Vagina (tissue), 2 donors: Measurements from ENCODE around the gene CADM1. TPM values are rescaled to one million over a fixed set of nuclear protein-coding genes. Genes with fewer than 3 reads are reported as not detected.

Source experiments
- DNase-seq, 2 donors: peaks; one replicate each; pipeline ENCODE4 v3.0.0-alpha.2; 2017; ENCODE audit errors: extremely low spot score in 2 of 2
- H3K27ac ChIP-seq: fragments of 200-600 bp; sonication (generic); one replicate; pipeline ENCODE4 v1.5.1; 2019
- H3K27me3 ChIP-seq: fragments of 200-600 bp; sonication (generic); one replicate; pipeline ENCODE4 v1.5.1; 2019
- H3K36me3 ChIP-seq, 2 donors: fragments of 200-600 bp; sonication (generic); one replicate each; pipeline ENCODE4 v1.5.1; 2017 to 2019
- H3K4me1 ChIP-seq: fragments of 200-600 bp; sonication (generic); one replicate; pipeline ENCODE4 v1.5.1; 2019
- H3K4me3 ChIP-seq, 2 donors: fragments of 200-600 bp; sonication (generic); 1 replicate in 1 of 2; 2 replicates in 1 of 2; pipeline ENCODE4 v1.5.1; 2016 to 2019
- H3K9me3 ChIP-seq: fragments of 200-600 bp; sonication (generic); one replicate; pipeline ENCODE4 v1.5.1; 2019
- CTCF ChIP-seq, 3 experiments: fragments of 450-650 bp in 2 of 3; fragments of 200-600 bp in 1 of 3; sonication (generic) in 1 of 3; IDR thresholded peaks; one replicate each; pipeline ENCODE4 v1.5.1; 2017 to 2019; ENCODE audit warnings: antibody characterized with exemption in 3 of 3, mild to moderate bottlenecking in 2 of 3, moderate library complexity in 2 of 3
- POLR2A ChIP-seq, 2 donors: fragments of 450-650 bp; IDR thresholded peaks; one replicate each; pipeline ENCODE4 v1.6.1; 2017; ENCODE audit warnings: antibody characterized with exemption in 2 of 2, mild to moderate bottlenecking in 2 of 2, moderate library complexity in 2 of 2
- POLR2AphosphoS5 ChIP-seq, 2 donors: sonication (generic); formaldehyde crosslinking; IDR thresholded peaks; one replicate each; pipeline ENCODE4 v1.9.0; 2017; ENCODE audit warnings: antibody characterized with exemption in 2 of 2, mild to moderate bottlenecking in 2 of 2, low read depth in 1 of 2; ENCODE audit not compliant: insufficient read depth in 1 of 2
- intact Hi-C: fragments of 100-400 bp; cut with DNase I; formaldehyde crosslinking; loops from one replicate; pipeline ENCODE4 v1.15.1; 2023
- total RNA-seq: library from RNA; depleted of rRNA; stranded (reverse); fragments of >200 nt; gene quantifications from one replicate; pipeline ENCODE4 v1.2.3, GENCODE V29; 2016

Gene CADM1
- total RNA-seq, 1 donor from 2014 or later: 37.1 TPM

DNA sequence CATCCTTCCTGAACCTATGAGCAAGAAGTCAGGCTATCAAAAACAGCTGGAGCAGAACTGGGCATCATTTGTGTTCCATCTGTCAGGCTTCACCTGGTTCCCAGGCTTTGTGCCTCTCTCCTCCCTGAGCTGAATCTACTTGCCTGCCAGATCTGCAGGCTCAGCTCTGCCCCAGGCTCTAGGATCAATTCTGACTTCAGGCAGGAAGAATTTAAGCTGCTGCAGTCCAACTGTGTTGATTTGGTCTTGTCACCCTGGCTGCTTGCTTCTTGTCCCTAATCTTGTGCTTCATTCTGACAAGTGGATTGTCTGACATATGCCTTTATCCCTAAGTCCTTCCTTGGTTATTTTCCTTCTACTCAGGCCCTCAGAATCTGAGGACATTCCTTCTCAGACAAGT lies 31.6 kb upstream of the CADM1 start:
- Histone ChIP-seq H3K27ac (no peak overlapping the region), H3K4me1 (no peaks in the 10 kb centered on the region), H3K9me3 (no peaks in the 10 kb centered on the region), H3K27me3 (no peaks in the 10 kb centered on the region), H3K4me3 (no peak overlapping the region), H3K36me3 (no peaks in the 10 kb centered on the region)
- TF ChIP-seq POLR2AphosphoS5 (IDR thresholded peaks at IDR 0.05; ENCODE audit: insufficient read depth in 1 of 2, low read depth in 1 of 2): no peak
- no peak for TF ChIP-seq CTCF (IDR thresholded peaks at IDR 0.05)
- no peak for TF ChIP-seq POLR2A (IDR thresholded peaks at IDR 0.05)
- no peak for DNase-seq
- intact Hi-C loops: no loop called here

DNA sequence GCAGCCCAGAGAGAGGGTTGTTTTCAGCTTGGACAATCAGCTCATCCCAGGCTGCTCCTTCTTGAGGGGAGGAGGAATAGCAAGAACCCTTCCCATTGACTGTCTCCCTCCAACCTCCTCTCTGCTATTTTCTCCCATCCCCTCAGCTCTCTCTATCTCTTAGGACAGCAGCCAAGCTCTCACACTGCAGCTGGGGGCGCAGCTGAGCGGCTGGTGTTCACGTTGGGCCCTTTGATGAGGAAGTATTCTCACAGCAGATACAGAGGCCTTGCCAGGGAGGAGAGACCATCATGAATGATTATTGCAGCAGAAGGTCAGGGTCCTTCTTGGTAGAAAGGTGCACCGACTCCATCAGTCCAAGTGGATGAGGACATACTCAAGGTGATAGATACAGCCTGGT lies 26.5 kb upstream of the CADM1 start:
- Histone ChIP-seq H3K36me3 (no peaks in the 10 kb centered on the region), H3K4me1 (no peaks in the 10 kb centered on the region), H3K27ac (no peak overlapping the region), H3K9me3 (no peaks in the 10 kb centered on the region), H3K27me3 (no peaks in the 10 kb centered on the region), H3K4me3 (no peak overlapping the region)
- DNase-seq: no peak
- TF ChIP-seq CTCF (IDR thresholded peaks at IDR 0.05) (no peak), POLR2AphosphoS5 (IDR thresholded peaks at IDR 0.05; ENCODE audit: insufficient read depth in 1 of 2, low read depth in 1 of 2) (no peak), POLR2A (IDR thresholded peaks at IDR 0.05) (no peak)
- intact Hi-C loops: no loop called here

DNA sequence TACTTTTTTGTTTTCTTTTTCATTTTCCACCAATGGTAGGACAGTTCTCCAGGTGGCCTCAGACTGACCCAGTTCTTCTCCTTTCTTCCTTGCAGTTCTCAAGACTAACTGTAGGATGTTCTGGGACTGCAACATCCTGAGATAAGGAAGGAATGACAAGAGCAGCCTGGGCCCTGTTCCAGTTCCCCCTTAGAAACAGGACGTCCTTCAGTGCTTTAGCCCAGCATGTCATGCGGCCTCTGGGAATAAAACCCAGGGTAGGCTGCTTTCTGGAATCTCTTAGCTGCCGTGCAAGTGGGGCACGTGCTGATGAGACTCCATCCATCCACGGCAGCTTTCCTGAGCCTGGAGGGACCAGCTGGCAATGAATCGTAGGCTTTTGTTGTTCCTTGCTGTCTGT lies 24.0 kb upstream of the CADM1 start:
- intact Hi-C loops: no loop called here
- no peaks in the 10 kb centered on the region for H3K27me3 ChIP-seq
- no peaks in the 10 kb centered on the region for H3K4me1 ChIP-seq
- H3K27ac ChIP-seq: no peak overlapping the region
- H3K4me3 ChIP-seq: no peak overlapping the region
- no peaks in the 10 kb centered on the region for H3K9me3 ChIP-seq
- DNase-seq: no peak
- no peaks in the 10 kb centered on the region for H3K36me3 ChIP-seq
- TF ChIP-seq POLR2AphosphoS5 (IDR thresholded peaks at IDR 0.05; ENCODE audit: insufficient read depth in 1 of 2, low read depth in 1 of 2) (no peak), POLR2A (IDR thresholded peaks at IDR 0.05) (no peak)

GRCh38 chr11:115527534-115528125 lies 23.4 kb upstream of the CADM1 start:
- intact Hi-C loops: no loop called here
- Histone ChIP-seq H3K9me3 (no peaks in the 10 kb centered on the region), H3K27ac (no peak overlapping the region), H3K4me3 (no peak overlapping the region), H3K27me3 (no peaks in the 10 kb centered on the region), H3K4me1 (no peaks in the 10 kb centered on the region), H3K36me3 (no peaks in the 10 kb centered on the region)
- DNase-seq: no peak
- TF ChIP-seq CTCF (IDR thresholded peaks at IDR 0.05) (no peak), POLR2A (IDR thresholded peaks at IDR 0.05) (no peak), POLR2AphosphoS5 (IDR thresholded peaks at IDR 0.05; ENCODE audit: insufficient read depth in 1 of 2, low read depth in 1 of 2) (no peak)

DNA sequence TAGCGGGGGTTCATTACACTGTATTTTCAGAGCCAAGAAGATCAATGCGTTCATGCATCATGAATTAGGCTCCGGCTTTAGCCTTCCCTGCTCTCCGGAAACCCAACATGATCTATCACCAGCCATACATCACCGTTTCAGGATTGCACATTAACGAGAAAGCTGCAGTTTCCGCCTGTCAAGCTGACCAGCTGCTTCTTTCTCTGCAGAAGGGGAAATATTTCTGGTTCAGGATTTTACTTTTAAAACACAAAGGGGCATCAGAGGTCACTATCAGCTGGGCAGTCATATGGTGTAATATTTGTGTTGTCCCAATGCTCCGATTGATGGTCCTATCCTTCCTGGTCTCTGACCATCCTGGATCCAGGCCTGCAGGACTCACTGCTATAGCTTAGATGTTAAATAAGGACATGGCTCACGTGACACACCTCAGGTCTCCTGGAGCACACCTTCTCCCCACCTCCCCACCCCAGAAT lies 21.4 kb upstream of the CADM1 start:
- intact Hi-C loops: no loop called here
- Histone ChIP-seq H3K9me3 (no peaks in the 10 kb centered on the region), H3K36me3 (no peaks in the 10 kb centered on the region), H3K4me3 (no peak overlapping the region), H3K27ac (no peak overlapping the region), H3K4me1 (no peaks in the 10 kb centered on the region), H3K27me3 (no peaks in the 10 kb centered on the region)
- DNase-seq: no peak
- TF ChIP-seq POLR2AphosphoS5 (IDR thresholded peaks at IDR 0.05; ENCODE audit: insufficient read depth in 1 of 2, low read depth in 1 of 2): no peak
- no peak for TF ChIP-seq CTCF (IDR thresholded peaks at IDR 0.05)
- TF ChIP-seq POLR2A (IDR thresholded peaks at IDR 0.05): no peak
